HG02798 (cell line): ENCODE data around the gene LMNB1.
"Not testable (repeated sequence)": the region's sequence is repeated elsewhere in the genome, so short reads cannot be mapped to it uniquely, and the experiment has no call there.

Experiments used
- ATAC-seq: cut with Tn5 transposase; IDR thresholded peaks from one replicate; pipeline ENCODE4 v1.9.1; 2021; ENCODE audit warnings: mild to moderate bottlenecking; ENCODE audit not compliant: unreplicated experiment, poor library complexity

Gene LMNB1

GRCh38 chr5:126777975-126778674 is 1.2 kb downstream of the LMNB1 start:
- ATAC-seq: peak; percentile 69

- ATAC-seq: peak; percentile 5
These were observed 1.9 kb downstream of the LMNB1 start for GRCh38 chr5:126778675-126779403.

GRCh38 chr5:126780165-126780827 is 3.4 kb downstream of the LMNB1 start:
- no peak for ATAC-seq

GRCh38 chr5:126788409-126788808 is 11.5 kb downstream of the LMNB1 start:
- peak; percentile 30 for ATAC-seq

- ATAC-seq: peak; percentile 24
These were observed 16.2 kb downstream of the LMNB1 start for GRCh38 chr5:126793097-126793496.

- not testable (repeated sequence) for ATAC-seq
These were observed 16.7 kb downstream of the LMNB1 start for GRCh38 chr5:126793648-126794047.

- no peak for ATAC-seq
These were observed 17.4 kb downstream of the LMNB1 start for GRCh38 chr5:126794157-126794828.

- ATAC-seq: no peak
These were observed 22.8 kb downstream of the LMNB1 start for GRCh38 chr5:126799780-126800179.

- ATAC-seq: peak; percentile 8
These were observed 24.4 kb downstream of the LMNB1 start for GRCh38 chr5:126801174-126801991.

- ATAC-seq: peak; percentile 45
These were observed 25.0 kb downstream of the LMNB1 start for GRCh38 chr5:126801992-126802294.

GRCh38 chr5:126805063-126805462 is 28.1 kb downstream of the LMNB1 start:
- no peak for ATAC-seq

GRCh38 chr5:126808521-126808988 is 31.6 kb downstream of the LMNB1 start:
- no peak for ATAC-seq

- no peak for ATAC-seq
These were observed 33.0 kb downstream of the LMNB1 start for GRCh38 chr5:126809916-126810315.

GRCh38 chr5:126810596-126811380 is 33.9 kb downstream of the LMNB1 start:
- no peak for ATAC-seq

- ATAC-seq: peak; percentile 71
These were observed 34.7 kb downstream of the LMNB1 start for GRCh38 chr5:126811515-126812198.

- ATAC-seq: no peak
These were observed 35.2 kb downstream of the LMNB1 start for GRCh38 chr5:126812199-126812570.

- not testable (repeated sequence) for ATAC-seq
These were observed 36.9 kb downstream of the LMNB1 start for GRCh38 chr5:126813799-126814198.

- ATAC-seq: no peak
These were observed 37.9 kb downstream of the LMNB1 start for GRCh38 chr5:126814721-126815404.
